SK-N-SH treated with all-trans-retinoic acid at 6 μM for 48 hours (cell line): Measurements from ENCODE around the gene PDSS2.

ENCODE experiments used
- ATAC-seq: fragments of 200-7000 bp; cut with Tn5 transposase; 3 replicates; pipeline ENCODE4 v1.9.1; 2020; ENCODE audit warnings: mild to moderate bottlenecking, moderate library complexity
- ARNTL ChIP-seq: fragments of 450-650 bp; formaldehyde crosslinking; IDR thresholded peaks from 2 replicates; pipeline ENCODE4 v1.5.0; 2020; ENCODE audit warnings: low read depth, mild to moderate bottlenecking, moderate library complexity, borderline replicate concordance
- BACH2 ChIP-seq: fragments of 250-450 bp; sonication (Bioruptor Pico); IDR thresholded peaks from 2 replicates; pipeline ENCODE4 v1.9.0; 2021; ENCODE audit warnings: mild to moderate bottlenecking, borderline replicate concordance
- CREB5 ChIP-seq: fragments of 250-450 bp; sonication (Bioruptor Pico); IDR thresholded peaks from 2 replicates; pipeline ENCODE4 v1.5.1; 2020; ENCODE audit warnings: low read depth, mild to moderate bottlenecking, moderate library complexity
- CSDC2 ChIP-seq: fragments of 250-450 bp; sonication (Bioruptor Pico); IDR thresholded peaks from 2 replicates; pipeline ENCODE4 v1.5.0; 2020; ENCODE audit warnings: mild to moderate bottlenecking, moderate library complexity
- ESRRG ChIP-seq: fragments of 250-450 bp; sonication (Bioruptor Pico); IDR thresholded peaks from 2 replicates; pipeline ENCODE4 v1.6.1; 2021; ENCODE audit warnings: mild to moderate bottlenecking
- GLIS3 ChIP-seq: fragments of 250-450 bp; sonication (Bioruptor Pico); IDR thresholded peaks from 2 replicates; pipeline ENCODE4 v1.5.0; 2020; ENCODE audit warnings: mild to moderate bottlenecking, moderate library complexity
- ISL1 ChIP-seq: fragments of 250-450 bp; sonication (Bioruptor Pico); IDR thresholded peaks from 2 replicates; pipeline ENCODE4 v2.1.2; 2022; ENCODE audit warnings: mild to moderate bottlenecking, moderate library complexity
- OSR1 ChIP-seq: fragments of 250-450 bp; sonication (Bioruptor Pico); IDR thresholded peaks from 2 replicates; pipeline ENCODE4 v1.8.0; 2022; ENCODE audit warnings: moderate library complexity, mild to moderate bottlenecking, inconsistent platforms
- PATZ1 ChIP-seq: fragments of 250-450 bp; sonication (Bioruptor Pico); IDR thresholded peaks from 2 replicates; pipeline ENCODE4 v1.8.0; 2020; ENCODE audit warnings: mild to moderate bottlenecking, moderate library complexity, borderline replicate concordance
- POU6F1 ChIP-seq: fragments of 250-450 bp; sonication (Bioruptor Pico); IDR thresholded peaks from 2 replicates; pipeline ENCODE4 v1.8.0; 2021; ENCODE audit warnings: low read depth, mild to moderate bottlenecking, moderate library complexity, borderline replicate concordance
- PPARA ChIP-seq: fragments of 250-450 bp; sonication (Bioruptor Pico); IDR thresholded peaks from 2 replicates; pipeline ENCODE4 v1.5.0; 2020; ENCODE audit warnings: mild to moderate bottlenecking, borderline replicate concordance
- RARB ChIP-seq: fragments of 250-450 bp; sonication (Bioruptor Pico); IDR thresholded peaks from 2 replicates; pipeline ENCODE4 v1.8.0; 2021; ENCODE audit warnings: mild to moderate bottlenecking, moderate library complexity
- SNAI2 ChIP-seq: fragments of 250-450 bp; sonication (Bioruptor Pico); IDR thresholded peaks from 2 replicates; pipeline ENCODE4 v1.5.0; 2020; ENCODE audit warnings: mild to moderate bottlenecking, moderate library complexity
- TCF4 ChIP-seq: fragments of 250-450 bp; sonication (Bioruptor Pico); IDR thresholded peaks from 2 replicates; pipeline ENCODE4 v1.8.0; 2021; ENCODE audit warnings: mild to moderate bottlenecking, moderate library complexity, borderline replicate concordance
- TOX ChIP-seq: fragments of 250-450 bp; sonication (Bioruptor Pico); IDR thresholded peaks from 2 replicates; pipeline ENCODE4 v1.8.0; 2021; ENCODE audit warnings: mild to moderate bottlenecking, moderate library complexity, borderline replicate concordance
- TSHZ2 ChIP-seq: fragments of 250-450 bp; sonication (Bioruptor Pico); IDR thresholded peaks from 2 replicates; pipeline ENCODE4 v1.5.0; 2020; ENCODE audit warnings: mild to moderate bottlenecking, moderate library complexity
- ZC3H10 ChIP-seq: fragments of 250-450 bp; sonication (Bioruptor Pico); IDR thresholded peaks from 2 replicates; pipeline ENCODE4 v1.5.1; 2021; ENCODE audit warnings: mild to moderate bottlenecking, moderate library complexity
- ZFP3 ChIP-seq: fragments of 250-450 bp; sonication (Bioruptor Pico); IDR thresholded peaks from 2 replicates; pipeline ENCODE4 v1.5.0; 2020; ENCODE audit warnings: mild to moderate bottlenecking, moderate library complexity
- ZNF565 ChIP-seq: fragments of 450-650 bp; formaldehyde crosslinking; conservative IDR thresholded peaks from 2 replicates; pipeline ENCODE4 v1.5.0; 2020; ENCODE audit warnings: low read depth, mild to moderate bottlenecking, moderate library complexity
- ZNF70 ChIP-seq: fragments of 450-650 bp; formaldehyde crosslinking; IDR thresholded peaks from 2 replicates; pipeline ENCODE4 v1.5.0; 2020; ENCODE audit warnings: mild to moderate bottlenecking, moderate library complexity
- ZNF8 ChIP-seq: fragments of 450-650 bp; formaldehyde crosslinking; IDR thresholded peaks from 2 replicates; pipeline ENCODE4 v1.5.0; 2020; ENCODE audit warnings: mild to moderate bottlenecking, moderate library complexity

PDSS2 gene

GRCh38 chr6:107110200-107110599, 349.2 kb downstream of the PDSS2 start:
- no peak for ATAC-seq
- TF ChIP-seq PATZ1 (CRISPR knock-in tag) = no peak
- TF ChIP-seq ARNTL (CRISPR knock-in tag) = no peak
- TF ChIP-seq ZNF70 (CRISPR knock-in tag) = no peak
- TF ChIP-seq BACH2 (CRISPR knock-in tag) = no peak
- TF ChIP-seq ESRRG = no peak

GRCh38 chr6:107108201-107108890, 351.0 kb downstream of the PDSS2 start:
- ATAC-seq = no peak
- no peak for TF ChIP-seq ZC3H10 (CRISPR knock-in tag)

GRCh38 chr6:107107791-107108190, 351.6 kb downstream of the PDSS2 start:
- TF ChIP-seq ESRRG (no peak), ZNF565 (CRISPR knock-in tag) (no peak), TOX (CRISPR knock-in tag) (no peak), GLIS3 (CRISPR knock-in tag) (no peak), PPARA (CRISPR knock-in tag) (no peak)
- no peak for ATAC-seq

GRCh38 chr6:107106165-107106564, 353.2 kb downstream of the PDSS2 start:
- TF ChIP-seq GLIS3 (CRISPR knock-in tag) (no peak), PATZ1 (CRISPR knock-in tag) (no peak), CREB5 (CRISPR knock-in tag) (no peak), ZNF565 (CRISPR knock-in tag) (no peak), ZC3H10 (CRISPR knock-in tag) (no peak), ESRRG (no peak), ISL1 (CRISPR knock-in tag) (no peak), TCF4 (no peak), ZNF8 (CRISPR knock-in tag) (no peak), BACH2 (CRISPR knock-in tag) (no peak), TOX (CRISPR knock-in tag) (no peak), ZFP3 (CRISPR knock-in tag) (no peak), SNAI2 (no peak), ZNF70 (CRISPR knock-in tag) (no peak), TSHZ2 (CRISPR knock-in tag) (no peak), PPARA (CRISPR knock-in tag) (no peak), POU6F1 (CRISPR knock-in tag) (no peak), CSDC2 (CRISPR knock-in tag) (no peak), OSR1 (no peak), RARB (CRISPR knock-in tag) (no peak)
- ATAC-seq = no peak
